Kidney (tissue), 14 donors: Measurements from ENCODE around the gene CEACAM18. TPM values are rescaled to one million over a fixed set of nuclear protein-coding genes. Genes with fewer than 3 reads are reported as not detected.

ENCODE experiments used
- DNase-seq, 5 donors: peaks; one replicate each; pipeline ENCODE4 v3.0.0-alpha.2; 2013 to 2020
- FAIRE-seq: peaks from 2 replicates; lab custom pipeline; 2012; peaks lifted over from hg19 to GRCh38; lab: Jason Lieb, UNC
- H3K27ac ChIP-seq, 2 donors: one replicate each; pipeline ENCODE4 v1.7.0; 2013; ENCODE audit warnings: low read depth in 2 of 2, low read length in 2 of 2, inconsistent platforms in 1 of 2
- H3K27me3 ChIP-seq: one replicate; pipeline ENCODE4 v1.7.1; 2013; ENCODE audit warnings: low read length, inconsistent platforms; ENCODE audit not compliant: control insufficient read depth, insufficient read depth
- H3K36me3 ChIP-seq, 3 donors: one replicate each; pipeline versions ENCODE4 v1.7.0 to v1.7.1; 2013; ENCODE audit warnings: low read length in 3 of 3, control low read depth in 1 of 3, inconsistent platforms in 1 of 3; ENCODE audit not compliant: insufficient read depth in 3 of 3, control insufficient read depth in 2 of 3
- H3K4me1 ChIP-seq, 3 donors: one replicate each; pipeline versions ENCODE4 v1.7.0 to v1.7.1; 2013; ENCODE audit warnings: low read length in 3 of 3, inconsistent platforms in 1 of 3, low read depth in 1 of 3; ENCODE audit not compliant: control insufficient read depth in 2 of 3, insufficient read depth in 2 of 3
- H3K4me3 ChIP-seq, 3 donors: one replicate each; pipeline versions ENCODE4 v1.7.0 to v1.8.1; 2013; ENCODE audit warnings: low read length in 3 of 3, control low read depth in 1 of 3, inconsistent platforms in 1 of 3
- H3K9ac ChIP-seq, 3 donors: one replicate each; pipeline versions ENCODE4 v1.7.0 to v1.7.1; 2013; ENCODE audit warnings: low read length in 3 of 3, control low read depth in 1 of 3, inconsistent platforms in 1 of 3
- H3K9me3 ChIP-seq, 3 donors: one replicate each; pipeline versions ENCODE4 v1.7.0 to v1.7.1; 2013; ENCODE audit warnings: low read length in 3 of 3, control low read depth in 1 of 3, inconsistent platforms in 1 of 3; ENCODE audit not compliant: control insufficient read depth in 2 of 3, insufficient read depth in 1 of 3
- CTCF ChIP-seq: IDR thresholded peaks from 3 replicates; pipeline ENCODE4 v1.5.1; 2012; ENCODE audit warnings: mild to moderate bottlenecking, moderate library complexity, borderline replicate concordance; ENCODE audit not compliant: insufficient read depth; ENCODE audit errors: extremely low read depth
- intact Hi-C: fragments of 100-400 bp; cut with DNase I; formaldehyde crosslinking; loops from one replicate; pipeline ENCODE4 v1.11.1; 2022
- polyA plus RNA-seq: library from polyadenylated mRNA; stranded (reverse); fragments of 350-450 nt; fragmentation: Illumina TruSeq; extraction: RNeasy Lipid Tissue Mini Kit (QIAGEN cat#74804); gene quantifications from one replicate; pipeline ENCODE4 v1.2.3, GENCODE V29; 2014; ENCODE audit warnings: low read depth, low replicate concordance; ENCODE audit not compliant: insufficient read depth
- total RNA-seq: library from RNA; stranded (reverse); fragmentation: NEBNext Ultra II Directional; extraction: Animal tissue kit (Norgen Biotek cat#: 25700); gene quantifications from one replicate; pipeline ENCODE4 v1.2.1, GENCODE V29; 2021
- donor health status: control.
- donor health status: control.
- donor health status: control.
- donor health status: control.
- donor health status: control.
- donor health status: DM: yes; HTN: yes; CAD: no.
- donor health status: Normal renal cell carcinoma (clear cell type).

The CEACAM18 gene
- total and polyA plus RNA-seq, 2 donors from 2014 or later: not detected

- Histone ChIP-seq H3K9ac (no peak overlapping the region), H3K9me3 (no peaks in the 10 kb centered on the region), H3K27me3 (peaks cover 3% of the 10 kb centered on the region), H3K36me3 (no peaks in the 10 kb centered on the region), H3K4me3 (no peak overlapping the region), H3K27ac (no peak overlapping the region), H3K4me1 (no peaks in the 10 kb centered on the region)
- FAIRE-seq (no peak), DNase-seq (no peak)
- intact Hi-C loops: no loop called here
- no peak for TF ChIP-seq CTCF
Observed at GRCh38 chr19:51535535-51535934, 57.2 kb downstream of the CEACAM18 start.

GRCh38 chr19:51539821-51540366 is 61.6 kb downstream of the CEACAM18 start:
- Histone ChIP-seq H3K4me1 (no peaks in the 10 kb centered on the region), H3K27me3 (no peaks in the 10 kb centered on the region), H3K4me3 (no peak overlapping the region), H3K9me3 (no peaks in the 10 kb centered on the region), H3K27ac (no peak overlapping the region), H3K9ac (no peak overlapping the region), H3K36me3 (no peaks in the 10 kb centered on the region)
- TF ChIP-seq CTCF: no peak
- intact Hi-C loops: no loop called here
- no peak for DNase-seq
- FAIRE-seq: no peak

Other genes starting within 250 kb of the CEACAM18 start
- gene SIGLECL1, start 227.5 kb upstream of the CEACAM18 start, total RNA-seq: not detected
- gene SIGLECL1, start 227.5 kb upstream of the CEACAM18 start, polyA plus RNA-seq: not detected
- gene IGLON5, start 166.9 kb upstream of the CEACAM18 start, total RNA-seq: not detected
- gene IGLON5, start 166.9 kb upstream of the CEACAM18 start, polyA plus RNA-seq: 0.15 TPM
- gene VSIG10L, start 136.4 kb upstream of the CEACAM18 start, total RNA-seq: 1.8 TPM
- 2.2 TPM for gene VSIG10L, start 136.4 kb upstream of the CEACAM18 start, polyA plus RNA-seq
- 76.8 TPM for gene ETFB, start 112.2 kb upstream of the CEACAM18 start, total RNA-seq
- gene ETFB, start 112.2 kb upstream of the CEACAM18 start, polyA plus RNA-seq: 620 TPM
- 1.1 TPM for gene CLDND2, start 109.5 kb upstream of the CEACAM18 start, total RNA-seq
- 6.9 TPM for gene CLDND2, start 109.5 kb upstream of the CEACAM18 start, polyA plus RNA-seq
- 7.9 TPM for gene NKG7, start 105.9 kb upstream of the CEACAM18 start, total RNA-seq
- gene NKG7, start 105.9 kb upstream of the CEACAM18 start, polyA plus RNA-seq: 3.5 TPM
- not detected for gene LIM2, start 90.6 kb upstream of the CEACAM18 start, total RNA-seq
- not detected for gene LIM2, start 90.6 kb upstream of the CEACAM18 start, polyA plus RNA-seq
- not detected for gene C19orf84, start 87.9 kb upstream of the CEACAM18 start, total RNA-seq
- not detected for gene C19orf84, start 87.9 kb upstream of the CEACAM18 start, polyA plus RNA-seq
- 33.8 TPM for gene SIGLEC10, start 60.9 kb upstream of the CEACAM18 start, total RNA-seq
- gene SIGLEC10, start 60.9 kb upstream of the CEACAM18 start, polyA plus RNA-seq: 0.34 TPM
- 1.8 TPM for gene SIGLEC8, start 20.1 kb upstream of the CEACAM18 start, total RNA-seq
- not detected for gene SIGLEC8, start 20.1 kb upstream of the CEACAM18 start, polyA plus RNA-seq
- 0.66 TPM for gene SIGLEC12, start 23.3 kb downstream of the CEACAM18 start, total RNA-seq
- not detected for gene SIGLEC12, start 23.3 kb downstream of the CEACAM18 start, polyA plus RNA-seq
- gene SIGLEC6, start 53.1 kb downstream of the CEACAM18 start, total RNA-seq: 4.8 TPM
- not detected for gene SIGLEC6, start 53.1 kb downstream of the CEACAM18 start, polyA plus RNA-seq
- 20.1 TPM for gene ZNF175, start 92.7 kb downstream of the CEACAM18 start, total RNA-seq
- gene ZNF175, start 92.7 kb downstream of the CEACAM18 start, polyA plus RNA-seq: 3.3 TPM
- not detected for gene SIGLEC5, start 151.9 kb downstream of the CEACAM18 start, total RNA-seq
- not detected for gene SIGLEC5, start 151.9 kb downstream of the CEACAM18 start, polyA plus RNA-seq
- 11.5 TPM for gene SIGLEC14, start 168.3 kb downstream of the CEACAM18 start, total RNA-seq
- gene SIGLEC14, start 168.3 kb downstream of the CEACAM18 start, polyA plus RNA-seq: 0.26 TPM
- gene SPACA6, start 214.8 kb downstream of the CEACAM18 start, total RNA-seq: 25.4 TPM
- 18.9 TPM for gene SPACA6, start 214.8 kb downstream of the CEACAM18 start, polyA plus RNA-seq
- gene HAS1, start 245.5 kb downstream of the CEACAM18 start, total RNA-seq: not detected
- gene HAS1, start 245.5 kb downstream of the CEACAM18 start, polyA plus RNA-seq: not detected